Glutamatergic neuron (in vitro differentiated cells): ENCODE measurements around the gene COLEC12. TPM values are rescaled to one million over a fixed set of nuclear protein-coding genes. Genes with fewer than 3 reads are reported as not detected.

Experiments
- DNase-seq: peaks from one replicate; pipeline ENCODE4 v3.0.0; 2022
- H3K27ac Mint-ChIP-seq: one replicate; pipeline ENCODE4 v1.8.0; 2020; ENCODE audit warnings: mild to moderate bottlenecking, mixed read lengths, inconsistent platforms; ENCODE audit not compliant: unreplicated experiment
- H3K27me3 Mint-ChIP-seq: one replicate; pipeline ENCODE4 v1.8.0; 2020; ENCODE audit warnings: mild to moderate bottlenecking, moderate library complexity, mixed read lengths, inconsistent platforms; ENCODE audit not compliant: unreplicated experiment
- H3K36me3 Mint-ChIP-seq: one replicate; pipeline ENCODE4 v1.8.0; 2020; ENCODE audit warnings: mild to moderate bottlenecking, mixed read lengths, inconsistent platforms; ENCODE audit not compliant: unreplicated experiment
- H3K4me1 Mint-ChIP-seq: one replicate; pipeline ENCODE4 v1.8.0; 2020; ENCODE audit warnings: mild to moderate bottlenecking, low read depth, mixed read lengths, inconsistent platforms; ENCODE audit not compliant: unreplicated experiment
- H3K4me3 Mint-ChIP-seq: one replicate; pipeline ENCODE4 v1.8.0; 2020; ENCODE audit warnings: mild to moderate bottlenecking, mixed read lengths, inconsistent platforms; ENCODE audit not compliant: unreplicated experiment
- H3K9me3 Mint-ChIP-seq: one replicate; pipeline ENCODE4 v1.8.0; 2020; ENCODE audit warnings: mild to moderate bottlenecking, moderate library complexity, mixed read lengths, inconsistent platforms; ENCODE audit not compliant: unreplicated experiment
- CTCF ChIP-seq: fragments of 200-600 bp; sonication (generic); IDR thresholded peaks from one replicate; pipeline ENCODE4 v1.5.0; 2021; ENCODE audit not compliant: partially characterized antibody, unreplicated experiment
- total RNA-seq: library from RNA; stranded (reverse); fragmentation: NEBNext Ultra II Directional; extraction: Animal tissue kit (Norgen Biotek cat#: 25700); gene quantifications from one replicate; pipeline ENCODE4 v1.2.1, GENCODE V29; 2021; ENCODE audit not compliant: unreplicated experiment

Gene COLEC12
- total RNA-seq, 1 donor from 2014 or later: 0.20 TPM

DNA sequence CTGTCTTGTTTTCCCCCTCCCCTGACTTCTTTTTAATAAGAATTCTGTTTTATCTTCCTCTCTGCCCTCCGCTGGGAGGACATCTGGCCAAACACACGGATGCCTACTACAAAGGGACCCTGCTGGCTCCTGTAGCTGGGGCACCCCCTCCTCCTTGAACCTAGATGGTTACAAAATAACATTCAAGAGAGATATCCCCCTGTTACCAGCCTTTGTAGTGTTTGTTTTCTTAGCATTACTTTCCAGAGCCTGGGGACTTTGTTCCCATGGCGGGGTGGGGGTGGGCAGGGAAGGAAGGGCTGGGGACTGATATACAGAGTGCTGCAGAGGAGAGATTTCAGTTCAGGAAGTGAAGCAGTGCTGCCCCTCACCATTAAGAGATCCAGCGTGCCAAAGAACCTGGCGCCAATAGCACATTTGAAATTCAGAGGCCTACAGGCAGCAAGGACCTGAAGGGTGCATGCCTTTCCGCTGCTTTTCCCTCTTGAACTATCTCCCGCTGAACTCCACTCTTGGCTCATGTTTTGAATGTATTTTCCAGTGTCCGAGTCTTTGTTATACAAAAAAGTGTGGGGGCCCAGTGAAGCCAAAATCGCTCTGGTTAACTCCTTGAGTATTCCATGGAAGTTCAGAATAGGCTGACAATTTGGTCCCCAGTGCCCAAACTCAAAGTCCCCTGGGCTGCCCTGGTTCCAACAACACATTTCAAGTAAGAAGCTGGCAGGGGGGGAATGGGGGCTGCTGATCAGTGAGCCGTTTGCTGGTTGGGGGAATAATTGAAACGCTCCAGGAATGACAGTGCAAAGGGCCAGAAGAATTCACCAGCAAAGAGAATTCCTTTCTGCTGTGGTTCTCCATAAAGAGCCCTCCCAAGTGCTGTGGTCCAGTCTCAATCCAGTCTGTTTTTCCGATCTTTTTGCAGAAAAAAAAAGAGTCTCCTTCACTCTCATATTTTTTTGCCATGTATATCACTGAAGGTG lies 137.9 kb downstream of the COLEC12 start:
- Mint-ChIP-seq H3K27me3 (peaks cover 3% of the 10 kb centered on the region), H3K27ac (peak overlapping the region; percentile 33), H3K9me3 (no peaks in the 10 kb centered on the region), H3K36me3 (no peaks in the 10 kb centered on the region), H3K4me1 (peaks cover 16% of the 10 kb centered on the region), H3K4me3 (no peak overlapping the region)
- no peak for TF ChIP-seq CTCF
- DNase-seq: no peak

DNA sequence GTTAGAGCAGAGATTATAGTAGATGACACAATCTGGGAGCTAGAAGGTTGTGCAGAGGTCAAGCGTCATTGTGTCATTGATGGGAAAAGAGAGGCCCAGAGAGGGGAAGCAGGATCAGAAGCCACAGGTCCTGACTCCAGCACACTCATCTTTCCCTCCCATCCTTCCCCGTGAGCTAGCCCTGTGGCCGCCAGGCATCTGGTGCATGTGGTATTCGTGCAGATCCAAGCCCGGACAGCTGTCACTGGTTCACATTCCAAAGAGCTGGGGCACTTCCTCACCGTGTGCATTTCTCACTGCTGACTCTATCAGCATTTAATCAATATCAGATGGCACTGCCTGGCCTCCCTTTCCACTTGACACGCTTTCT lies 138.6 kb downstream of the COLEC12 start:
- TF ChIP-seq CTCF: no peak
- peaks cover 3% of the 10 kb centered on the region for H3K27me3 Mint-ChIP-seq
- peak; percentile 48 for DNase-seq
- H3K4me1 Mint-ChIP-seq: peaks cover 16% of the 10 kb centered on the region
- peaks cover under 1% of the 10 kb centered on the region for H3K9me3 Mint-ChIP-seq
- no peaks in the 10 kb centered on the region for H3K36me3 Mint-ChIP-seq
- H3K4me3 Mint-ChIP-seq: peak overlapping the region; percentile 37
- peak overlapping the region; percentile 33 for H3K27ac Mint-ChIP-seq

DNA sequence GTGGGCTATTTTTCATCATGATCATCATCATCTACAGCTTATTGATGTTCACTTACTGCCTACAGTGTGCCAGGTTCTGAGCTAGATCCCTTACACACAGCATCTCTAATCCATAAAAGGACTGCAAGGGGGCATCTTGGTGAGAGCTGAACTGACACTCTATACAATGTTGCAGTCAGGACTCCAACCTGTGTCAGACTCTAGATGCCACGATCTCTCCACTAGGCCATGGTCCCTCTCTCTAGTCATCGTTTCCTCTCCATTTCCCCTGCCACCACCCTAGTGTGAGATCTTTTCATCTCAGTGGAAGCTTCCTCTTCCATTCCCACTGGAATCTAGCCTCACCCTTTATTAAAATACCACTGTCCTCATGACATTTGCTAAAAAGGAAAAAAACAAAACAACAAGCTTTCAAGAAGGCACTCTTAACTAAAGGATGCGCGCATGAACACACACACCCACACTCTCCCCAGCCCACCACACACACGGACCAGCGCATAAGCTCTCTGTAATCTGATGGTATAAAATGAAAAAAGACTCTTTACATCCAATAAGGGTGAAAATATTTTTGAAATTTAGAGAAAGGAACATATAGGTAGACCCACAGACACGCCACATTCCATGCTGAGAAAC lies 139.3 kb downstream of the COLEC12 start:
- Mint-ChIP-seq H3K9me3 (peaks cover 2% of the 10 kb centered on the region), H3K27ac (no peak overlapping the region), H3K4me3 (peak overlapping the region; percentile 37), H3K36me3 (no peaks in the 10 kb centered on the region), H3K27me3 (peaks cover 2% of the 10 kb centered on the region), H3K4me1 (peaks cover 14% of the 10 kb centered on the region)
- TF ChIP-seq CTCF: no peak
- no peak for DNase-seq

GRCh38 chr18:360676-361075 lies 139.8 kb downstream of the COLEC12 start:
- DNase-seq: no peak
- no peak for TF ChIP-seq CTCF
- H3K4me3 Mint-ChIP-seq: no peak overlapping the region
- peaks cover 14% of the 10 kb centered on the region for H3K4me1 Mint-ChIP-seq
- no peak overlapping the region for H3K27ac Mint-ChIP-seq
- peaks cover 2% of the 10 kb centered on the region for H3K9me3 Mint-ChIP-seq
- H3K36me3 Mint-ChIP-seq: no peaks in the 10 kb centered on the region
- H3K27me3 Mint-ChIP-seq: peaks cover 2% of the 10 kb centered on the region

GRCh38 chr18:356778-357177 lies 143.7 kb downstream of the COLEC12 start:
- H3K36me3 Mint-ChIP-seq: no peaks in the 10 kb centered on the region
- H3K27ac Mint-ChIP-seq: no peak overlapping the region
- no peaks in the 10 kb centered on the region for H3K27me3 Mint-ChIP-seq
- no peak overlapping the region for H3K4me3 Mint-ChIP-seq
- H3K4me1 Mint-ChIP-seq: peaks cover 6% of the 10 kb centered on the region
- no peak for DNase-seq
- H3K9me3 Mint-ChIP-seq: peaks cover 2% of the 10 kb centered on the region
- TF ChIP-seq CTCF: no peak
